ENCODE measurements around the gene FASTKD1.

GRCh38 chr2:169583518-169583917 lies 9.9 kb upstream of the FASTKD1 start:
- TF ChIP-seq PATZ1 (CRISPR knock-in tag; IDR thresholded peaks at IDR 0.05; ENCODE audit: borderline replicate concordance) (no peak), PPARA (CRISPR knock-in tag; IDR thresholded peaks at IDR 0.05; ENCODE audit: borderline replicate concordance) (no peak), CSDC2 (CRISPR knock-in tag; IDR thresholded peaks at IDR 0.05) (no peak), ZFP30 (CRISPR knock-in tag; IDR thresholded peaks at IDR 0.05) (no peak), ESRRG (CRISPR knock-in tag; IDR thresholded peaks at IDR 0.05) (no peak), POU6F1 (CRISPR knock-in tag; IDR thresholded peaks at IDR 0.05; ENCODE audit: borderline replicate concordance, low read depth) (no peak), GLIS3 (CRISPR knock-in tag; IDR thresholded peaks at IDR 0.05) (no peak), TOX (CRISPR knock-in tag; IDR thresholded peaks at IDR 0.05; ENCODE audit: borderline replicate concordance) (no peak), ARNTL (CRISPR knock-in tag; IDR thresholded peaks at IDR 0.05; ENCODE audit: borderline replicate concordance, low read depth) (no peak), BACH2 (CRISPR knock-in tag; IDR thresholded peaks at IDR 0.05; ENCODE audit: borderline replicate concordance) (no peak), CREB5 (CRISPR knock-in tag; IDR thresholded peaks at IDR 0.05; ENCODE audit: low read depth) (no peak), TSHZ2 (CRISPR knock-in tag; IDR thresholded peaks at IDR 0.05) (no peak)
